MM.1S (cell line): ENCODE measurements around the gene FAM237B.

ENCODE experiments used
- DNase-seq: peaks from one replicate; pipeline ENCODE4 v3.0.0-alpha.2; 2015
- H2AFZ ChIP-seq: fragments of 300-600 bp; sonication (generic); 2 replicates; pipeline ENCODE4 v1.6.0; 2016; ENCODE audit warnings: antibody characterized with exemption, low read length
- H3F3A ChIP-seq: fragments of 300-600 bp; sonication (generic); 2 replicates; pipeline ENCODE4 v1.6.1; 2016; ENCODE audit warnings: mild to moderate bottlenecking, antibody characterized with exemption, low read length, moderate library complexity, mixed read lengths; ENCODE audit not compliant: insufficient read depth
- H3K27ac ChIP-seq: fragments of 300-600 bp; sonication (generic); 2 replicates; pipeline ENCODE4 v1.5.1; 2016; ENCODE audit warnings: mild to moderate bottlenecking, low read length
- H3K27me3 ChIP-seq: fragments of 300-600 bp; sonication (generic); replicated peaks from 2 replicates; pipeline ENCODE4 v1.6.0; 2016; ENCODE audit warnings: low read length; ENCODE audit not compliant: insufficient read depth
- H3K36me3 ChIP-seq: fragments of 300-600 bp; sonication (generic); replicated peaks from 2 replicates; pipeline ENCODE4 v1.6.1; 2016; ENCODE audit warnings: mild to moderate bottlenecking, low read length, mixed read lengths; ENCODE audit not compliant: insufficient read depth
- H3K4me1 ChIP-seq: fragments of 300-600 bp; sonication (generic); 2 replicates; pipeline ENCODE4 v1.6.1; 2016; ENCODE audit warnings: low read length, mixed read lengths
- H3K4me2 ChIP-seq: fragments of 300-600 bp; sonication (generic); 2 replicates; pipeline ENCODE4 v1.6.0; 2016; ENCODE audit warnings: low read depth, low read length
- H3K4me3 ChIP-seq: fragments of 300-600 bp; sonication (generic); 2 replicates; pipeline ENCODE4 v1.5.1; 2016; ENCODE audit warnings: low read length, mixed read lengths
- H3K79me2 ChIP-seq: fragments of 300-600 bp; sonication (generic); 2 replicates; pipeline ENCODE4 v1.6.1; 2016; ENCODE audit warnings: mixed run types, low read length, mixed read lengths
- H3K9ac ChIP-seq: fragments of 300-600 bp; sonication (generic); 2 replicates; pipeline ENCODE4 v1.6.1; 2016; ENCODE audit warnings: low read length, mixed read lengths
- H3K9me2 ChIP-seq: fragments of 300-600 bp; sonication (generic); replicated peaks from 2 replicates; pipeline ENCODE4 v1.6.1; 2016; ENCODE audit warnings: mild to moderate bottlenecking, low read length, mixed read lengths; ENCODE audit not compliant: insufficient read depth
- H3K9me3 ChIP-seq: fragments of 300-600 bp; sonication (generic); replicated peaks from 2 replicates; pipeline ENCODE4 v1.6.1; 2016; ENCODE audit warnings: mild to moderate bottlenecking, low read length, mixed read lengths; ENCODE audit not compliant: insufficient read depth
- H4K20me1 ChIP-seq: fragments of 300-600 bp; sonication (generic); 2 replicates; pipeline ENCODE4 v1.6.1; 2016; ENCODE audit warnings: mild to moderate bottlenecking, low read length, moderate library complexity, mixed read lengths; ENCODE audit not compliant: insufficient read depth
- CTCF ChIP-seq: fragments of 300-600 bp; sonication (generic); IDR thresholded peaks from 2 replicates; pipeline ENCODE4 v1.5.1; 2016; ENCODE audit warnings: antibody characterized with exemption, low read length, mixed read lengths
- EZH2 ChIP-seq: fragments of 300-600 bp; sonication (generic); optimal IDR thresholded peaks from 2 replicates; pipeline ENCODE3; 2017; ENCODE audit warnings: low read depth, mild to moderate bottlenecking, antibody characterized with exemption, low read length, mixed read lengths
- EZH2phosphoT487 ChIP-seq: fragments of 300-600 bp; sonication (generic); IDR thresholded peaks from 2 replicates; pipeline ENCODE4 v1.6.1; 2018; ENCODE audit warnings: antibody characterized with exemption, low read length

The FAM237B gene

GRCh38 chr7:90326500-90326899 is 5.4 kb upstream of the FAM237B start:
- H4K20me1 ChIP-seq, result no peaks in the 10 kb centered on the region
- H3K79me2 ChIP-seq, result no peaks in the 10 kb centered on the region
- no peak overlapping the region for H3K9ac ChIP-seq
- no peak overlapping the region for H2AFZ ChIP-seq
- no peaks in the 10 kb centered on the region for H3F3A ChIP-seq
- H3K9me2 ChIP-seq, result no peaks in the 10 kb centered on the region
- TF ChIP-seq CTCF (no peak), EZH2phosphoT487 (no peak), EZH2 (no peak)
- no peak overlapping the region for H3K27ac ChIP-seq
- H3K4me2 ChIP-seq, result no peak overlapping the region
- H3K4me1 ChIP-seq, result no peaks in the 10 kb centered on the region
- DNase-seq, result no peak
- no peaks in the 10 kb centered on the region for H3K27me3 ChIP-seq
- H3K36me3 ChIP-seq, result no peaks in the 10 kb centered on the region
- no peak overlapping the region for H3K4me3 ChIP-seq
- no peaks in the 10 kb centered on the region for H3K9me3 ChIP-seq

GRCh38 chr7:90322837-90323236 is 1.7 kb upstream of the FAM237B start:
- TF ChIP-seq EZH2, result no peak
- TF ChIP-seq CTCF, result no peak
- no peak for TF ChIP-seq EZH2phosphoT487
- Histone ChIP-seq H3F3A (no peaks in the 10 kb centered on the region), H3K4me3 (no peak overlapping the region), H3K27ac (no peak overlapping the region), H3K36me3 (no peaks in the 10 kb centered on the region), H4K20me1 (no peaks in the 10 kb centered on the region), H3K9me3 (no peaks in the 10 kb centered on the region), H3K4me2 (no peak overlapping the region), H3K27me3 (no peaks in the 10 kb centered on the region), H3K9ac (no peak overlapping the region), H3K79me2 (no peaks in the 10 kb centered on the region), H3K9me2 (no peaks in the 10 kb centered on the region), H2AFZ (no peak overlapping the region), H3K4me1 (no peaks in the 10 kb centered on the region)
- no peak for DNase-seq

- no peak overlapping the region for H3K27ac ChIP-seq
- H4K20me1 ChIP-seq, result no peaks in the 10 kb centered on the region
- no peaks in the 10 kb centered on the region for H3F3A ChIP-seq
- no peaks in the 10 kb centered on the region for H3K9me3 ChIP-seq
- no peak for DNase-seq
- TF ChIP-seq EZH2 (no peak), CTCF (no peak), EZH2phosphoT487 (no peak)
- no peak overlapping the region for H2AFZ ChIP-seq
- no peaks in the 10 kb centered on the region for H3K4me1 ChIP-seq
- H3K36me3 ChIP-seq, result no peaks in the 10 kb centered on the region
- no peak overlapping the region for H3K9ac ChIP-seq
- no peak overlapping the region for H3K4me2 ChIP-seq
- H3K4me3 ChIP-seq, result no peak overlapping the region
- no peaks in the 10 kb centered on the region for H3K27me3 ChIP-seq
- no peaks in the 10 kb centered on the region for H3K79me2 ChIP-seq
- no peaks in the 10 kb centered on the region for H3K9me2 ChIP-seq
These were observed 695 bp downstream of the FAM237B start for GRCh38 chr7:90320418-90320800.

- no peak for DNase-seq
- Histone ChIP-seq H3K79me2 (no peaks in the 10 kb centered on the region), H4K20me1 (no peaks in the 10 kb centered on the region), H3K9me3 (no peaks in the 10 kb centered on the region), H3K9me2 (no peaks in the 10 kb centered on the region), H3F3A (no peaks in the 10 kb centered on the region), H3K27me3 (no peaks in the 10 kb centered on the region), H2AFZ (no peak overlapping the region), H3K27ac (no peak overlapping the region), H3K4me2 (no peak overlapping the region), H3K4me3 (no peak overlapping the region), H3K4me1 (no peaks in the 10 kb centered on the region), H3K36me3 (no peaks in the 10 kb centered on the region), H3K9ac (no peak overlapping the region)
- TF ChIP-seq EZH2phosphoT487 (no peak), CTCF (no peak), EZH2 (no peak)
These were observed 1.1 kb downstream of the FAM237B start for GRCh38 chr7:90320014-90320413.
